Measurements from ENCODE around the gene SETD9. TPM values are rescaled to one million over a fixed set of nuclear protein-coding genes. Genes with fewer than 3 reads are reported as not detected.

Gene SETD9
- total and polyA plus RNA-seq, 7 donors, result 4.9 to 16.3 (median 11.1) TPM

GRCh38 chr5:56918054-56918453 lies 8.7 kb downstream of the SETD9 start:
- Histone ChIP-seq H3K36me3 (ENCODE audit: insufficient read depth in 1 of 2, low read depth in 1 of 2) (peaks cover 4 to 33% of the 10 kb centered on the region in 2 donors), H3K27me3 (ENCODE audit: insufficient read depth in 3 of 3, low read length in 2 of 3) (no peaks in the 10 kb centered on the region), H3K4me3 (no peak overlapping the region), H3K9me3 (no peaks in the 10 kb centered on the region), H3K27ac (no peak overlapping the region), H3K4me1 (peaks cover 10% of the 10 kb centered on the region)
- DNase-seq, result no peak
- TF ChIP-seq CTCF (IDR thresholded peaks at IDR 0.05), result no peak
- no peak for ATAC-seq
- intact Hi-C loops (cut with DNase I), result no loop called here
- 65 to 71% (median 70%) methylated on average over 2 of the region's 2 CpGs for WGBS, 3 donors

GRCh38 chr5:56919942-56920662 lies 10.7 kb downstream of the SETD9 start:
- WGBS, 3 donors, result 52 to 76% (median 65%) methylated on average over 1 of the region's 1 CpG
- no peak for DNase-seq
- intact Hi-C loops (cut with DNase I), result no loop called here
- Histone ChIP-seq H3K4me1 (peaks cover 10% of the 10 kb centered on the region), H3K4me3 (no peak overlapping the region), H3K36me3 (ENCODE audit: insufficient read depth in 1 of 2, low read depth in 1 of 2) (peaks cover 6 to 47% of the 10 kb centered on the region in 2 donors), H3K27ac (no peak overlapping the region), H3K27me3 (ENCODE audit: insufficient read depth in 3 of 3, low read length in 2 of 3) (no peaks in the 10 kb centered on the region), H3K9me3 (no peaks in the 10 kb centered on the region)
- TF ChIP-seq CTCF (IDR thresholded peaks at IDR 0.05), result no peak
- no peak for ATAC-seq

GRCh38 chr5:56922922-56923321 lies 13.5 kb downstream of the SETD9 start:
- H3K27ac ChIP-seq, result no peak overlapping the region
- ATAC-seq (no peak), DNase-seq (no peak)
- intact Hi-C loops (cut with DNase I), result no loop called here
- H3K36me3 ChIP-seq (ENCODE audit: insufficient read depth in 1 of 2, low read depth in 1 of 2), result peaks cover 6 to 75% of the 10 kb centered on the region in 2 donors
- TF ChIP-seq CTCF (IDR thresholded peaks at IDR 0.05), result no peak
- H3K4me3 ChIP-seq, result no peak overlapping the region
- 94 to 99% (median 95%) methylated on average over 6 of the region's 6 CpGs for WGBS, 3 donors
- peaks cover 6% of the 10 kb centered on the region for H3K4me1 ChIP-seq
- H3K9me3 ChIP-seq, result no peaks in the 10 kb centered on the region
- no peaks in the 10 kb centered on the region for H3K27me3 ChIP-seq (ENCODE audit: insufficient read depth in 3 of 3, low read length in 2 of 3)

- 18 to 45% (median 26%) methylated on average over 1 of the region's 1 CpG for WGBS, 3 donors
- intact Hi-C loops (cut with DNase I), result no loop called here
- H3K27ac ChIP-seq, result no peak overlapping the region
- H3K4me3 ChIP-seq, result no peak overlapping the region
- DNase-seq (no peak), ATAC-seq (no peak)
- H3K9me3 ChIP-seq, result no peaks in the 10 kb centered on the region
- TF ChIP-seq CTCF (IDR thresholded peaks at IDR 0.05), result no peak
- peaks cover 11 to 92% of the 10 kb centered on the region in 2 donors for H3K36me3 ChIP-seq (ENCODE audit: insufficient read depth in 1 of 2, low read depth in 1 of 2)
- peaks cover 4% of the 10 kb centered on the region for H3K4me1 ChIP-seq
- no peaks in the 10 kb centered on the region for H3K27me3 ChIP-seq (ENCODE audit: insufficient read depth in 3 of 3, low read length in 2 of 3)
These were observed 24.9 kb downstream of the SETD9 start for GRCh38 chr5:56934325-56934724.

GRCh38 chr5:56938858-56939257 lies 29.5 kb downstream of the SETD9 start:
- DNase-seq (no peak), ATAC-seq (peak in 1 of 4 donors; percentile 36)
- Histone ChIP-seq H3K27me3 (ENCODE audit: insufficient read depth in 3 of 3, low read length in 2 of 3) (no peaks in the 10 kb centered on the region), H3K4me1 (peaks cover 4% of the 10 kb centered on the region), H3K27ac (no peak overlapping the region), H3K4me3 (no peak overlapping the region), H3K9me3 (no peaks in the 10 kb centered on the region), H3K36me3 (ENCODE audit: insufficient read depth in 1 of 2, low read depth in 1 of 2) (peaks cover 13 to 98% of the 10 kb centered on the region in 2 donors)
- intact Hi-C loops (cut with DNase I), result no loop called here
- 25 to 36% (median 32%) methylated on average over 1 of the region's 1 CpG for WGBS, 3 donors
- no peak for TF ChIP-seq CTCF (IDR thresholded peaks at IDR 0.05)

Measured in psoas muscle (tissue), 8 donors.